Astrocyte of the hippocampus (primary cell): ENCODE measurements around the gene TBCD.
"Not testable (repeated sequence)": the region's sequence is repeated elsewhere in the genome, so short reads cannot be mapped to it uniquely, and the experiment has no call there.

Source experiments
- DNase-seq: peaks from one replicate; pipeline ENCODE4 v3.0.0; 2011; ENCODE audit warnings: low read depth, low spot score

TBCD gene

DNA sequence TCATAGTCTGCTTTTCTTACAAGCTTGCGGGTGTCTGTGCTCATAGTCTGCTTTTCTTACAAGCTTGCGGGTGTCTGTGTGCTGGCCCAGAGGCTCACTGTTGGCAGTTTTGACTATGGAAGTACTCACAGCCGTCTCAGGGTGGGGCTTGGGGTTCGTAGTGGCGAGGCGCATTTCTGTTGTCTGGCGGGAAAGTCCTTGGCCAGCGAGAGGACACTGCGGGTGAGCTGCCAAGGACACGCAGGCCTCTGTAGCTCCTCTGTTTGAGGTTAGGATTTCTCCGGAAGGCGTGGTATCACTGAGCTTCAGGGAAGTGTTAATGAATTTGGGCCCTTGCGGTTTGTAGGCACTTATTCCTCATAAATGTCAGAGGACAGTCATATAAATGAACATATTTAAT lies 13.5 kb downstream of the TBCD start:
- no peak for DNase-seq

GRCh38 chr17:82767041-82767754 lies 15.3 kb downstream of the TBCD start:
- DNase-seq: peak; percentile 60

GRCh38 chr17:82769041-82769440 lies 17.2 kb downstream of the TBCD start:
- DNase-seq: no peak

DNA sequence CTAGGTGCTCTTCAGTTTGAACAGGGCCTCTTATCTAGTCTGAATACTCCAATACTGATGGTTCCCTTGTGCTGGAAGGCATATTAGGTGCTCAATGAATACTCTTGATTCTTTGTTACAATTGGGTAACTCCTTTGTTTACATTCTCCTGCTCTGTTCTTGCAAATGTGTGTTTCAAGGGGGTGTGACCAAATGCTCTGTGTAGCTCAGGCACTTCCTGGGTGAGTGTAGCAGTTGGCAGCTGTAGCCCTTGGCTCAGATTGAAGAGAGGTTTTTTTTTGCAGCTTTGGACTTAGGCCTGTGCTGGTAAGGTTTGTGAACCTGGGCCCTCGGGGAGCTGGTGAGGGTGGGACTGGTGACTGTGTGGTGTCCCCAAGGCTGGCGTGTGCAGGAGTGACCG lies 20.2 kb downstream of the TBCD start:
- no peak for DNase-seq

GRCh38 chr17:82774456-82774855 lies 22.6 kb downstream of the TBCD start:
- DNase-seq: not testable (repeated sequence)

DNA sequence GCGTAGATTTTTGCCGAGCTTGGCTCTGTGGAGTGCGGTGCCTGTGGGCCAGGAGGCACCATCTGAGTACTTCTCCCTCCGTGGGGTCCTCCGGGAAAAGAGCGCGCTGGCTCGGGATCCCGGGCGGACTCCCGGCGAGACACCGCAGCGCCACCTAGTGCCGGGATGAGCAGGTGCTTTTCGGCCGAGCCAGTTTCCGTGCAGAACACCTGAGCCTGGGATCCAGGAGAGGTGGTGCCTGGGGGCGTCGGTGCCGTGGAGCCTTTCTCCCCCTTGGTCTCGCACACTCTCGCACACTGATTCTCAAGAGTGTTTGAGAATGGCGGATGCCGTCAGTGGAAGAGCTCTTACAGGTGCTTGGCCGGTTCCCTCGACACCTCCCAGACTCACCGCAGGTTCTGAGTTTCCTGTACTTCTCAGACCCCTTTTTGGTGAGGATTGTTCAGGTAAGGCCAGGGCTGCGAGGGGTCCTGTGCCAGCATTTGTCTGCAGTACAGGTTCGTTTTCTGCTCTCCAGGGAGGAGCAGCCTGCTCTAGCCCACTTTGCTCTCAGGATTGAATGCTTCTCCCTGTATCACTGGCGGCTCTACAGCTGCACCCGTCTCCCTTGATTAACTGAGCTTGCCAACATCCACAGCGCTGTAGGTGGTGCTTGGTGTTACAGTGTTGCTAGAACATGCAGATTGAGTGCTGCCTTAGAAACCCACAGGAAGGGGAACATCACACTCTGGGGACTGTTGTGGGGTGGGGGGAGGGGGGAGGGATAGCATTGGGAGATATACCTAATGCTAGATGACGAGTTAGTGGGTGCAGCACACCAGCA lies 23.3 kb downstream of the TBCD start:
- peak; percentile 74 for DNase-seq

- no peak for DNase-seq
Observed at GRCh38 chr17:82776454-82776853, 24.6 kb downstream of the TBCD start.

GRCh38 chr17:82777778-82778375 lies 26.0 kb downstream of the TBCD start:
- not testable (repeated sequence) for DNase-seq

DNA sequence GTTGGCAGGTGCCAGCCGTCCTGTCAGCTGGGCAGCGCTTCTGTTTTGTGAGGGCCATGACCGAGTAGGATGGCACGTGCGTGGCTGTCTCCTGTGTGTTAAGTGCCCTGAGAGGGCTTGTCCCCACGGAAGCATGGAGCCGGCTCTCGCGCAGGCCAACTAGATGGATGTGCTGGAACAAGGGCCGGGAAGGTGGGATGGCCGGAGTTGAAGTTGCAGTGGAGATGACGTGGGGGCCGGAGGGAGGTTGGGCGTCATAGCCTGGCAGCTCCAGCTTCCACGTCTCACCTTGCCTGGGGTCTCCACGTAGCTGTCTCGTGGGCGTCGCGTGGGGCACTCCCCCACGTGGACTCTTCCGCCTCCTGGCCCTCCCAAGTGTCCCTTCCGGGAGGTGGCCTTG lies 27.7 kb downstream of the TBCD start:
- DNase-seq: no peak

DNA sequence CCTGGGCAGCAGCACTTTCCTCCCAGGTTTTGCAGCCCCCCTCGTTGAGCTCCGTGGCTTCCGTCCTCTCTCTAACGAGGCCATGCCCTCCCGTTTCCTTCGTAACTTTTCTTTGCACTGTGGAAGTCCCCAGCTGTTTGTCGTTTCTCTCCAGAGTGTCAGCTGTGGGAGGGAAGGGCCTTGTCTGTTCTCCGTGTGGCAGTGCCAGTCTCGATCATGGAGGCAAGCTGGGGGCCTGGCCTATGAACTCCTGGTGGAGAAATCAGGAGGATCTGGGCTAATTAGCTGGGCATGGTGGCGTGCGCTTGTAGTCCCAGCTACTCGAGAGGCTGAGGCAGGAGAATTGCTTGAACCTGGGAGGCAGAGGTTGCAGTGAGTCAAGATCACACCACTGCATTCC lies 28.3 kb downstream of the TBCD start:
- no peak for DNase-seq

- DNase-seq: no peak
Observed at GRCh38 chr17:82780971-82781893, 29.4 kb downstream of the TBCD start.

DNA sequence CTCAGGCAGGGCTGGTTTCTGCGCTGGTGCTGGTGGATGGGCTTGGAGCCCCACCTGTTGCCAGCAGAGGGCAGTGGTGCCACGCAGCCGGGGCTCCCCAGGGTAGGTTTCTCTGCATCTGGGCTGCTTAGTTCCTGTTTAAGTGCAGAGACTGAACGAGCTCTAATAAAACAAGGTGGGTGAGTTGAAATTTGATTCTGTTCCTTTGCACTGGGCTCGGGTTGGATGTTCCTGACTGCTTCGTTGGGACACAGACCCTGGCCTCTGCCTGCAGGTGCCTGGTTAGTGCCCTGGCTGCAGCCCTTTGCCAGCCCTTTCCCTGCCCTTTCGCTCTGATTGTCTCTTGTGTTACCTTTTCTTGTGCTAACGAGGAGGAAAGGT lies 30.0 kb downstream of the TBCD start:
- peak; percentile 92 for DNase-seq

- DNase-seq: no peak
Observed at GRCh38 chr17:82782657-82783207, 30.9 kb downstream of the TBCD start.

GRCh38 chr17:82783498-82783897 lies 31.6 kb downstream of the TBCD start:
- no peak for DNase-seq

GRCh38 chr17:82785581-82785980 lies 33.7 kb downstream of the TBCD start:
- DNase-seq: not testable (repeated sequence)

- no peak for DNase-seq
Observed at GRCh38 chr17:82786427-82786826, 34.6 kb downstream of the TBCD start.

DNA sequence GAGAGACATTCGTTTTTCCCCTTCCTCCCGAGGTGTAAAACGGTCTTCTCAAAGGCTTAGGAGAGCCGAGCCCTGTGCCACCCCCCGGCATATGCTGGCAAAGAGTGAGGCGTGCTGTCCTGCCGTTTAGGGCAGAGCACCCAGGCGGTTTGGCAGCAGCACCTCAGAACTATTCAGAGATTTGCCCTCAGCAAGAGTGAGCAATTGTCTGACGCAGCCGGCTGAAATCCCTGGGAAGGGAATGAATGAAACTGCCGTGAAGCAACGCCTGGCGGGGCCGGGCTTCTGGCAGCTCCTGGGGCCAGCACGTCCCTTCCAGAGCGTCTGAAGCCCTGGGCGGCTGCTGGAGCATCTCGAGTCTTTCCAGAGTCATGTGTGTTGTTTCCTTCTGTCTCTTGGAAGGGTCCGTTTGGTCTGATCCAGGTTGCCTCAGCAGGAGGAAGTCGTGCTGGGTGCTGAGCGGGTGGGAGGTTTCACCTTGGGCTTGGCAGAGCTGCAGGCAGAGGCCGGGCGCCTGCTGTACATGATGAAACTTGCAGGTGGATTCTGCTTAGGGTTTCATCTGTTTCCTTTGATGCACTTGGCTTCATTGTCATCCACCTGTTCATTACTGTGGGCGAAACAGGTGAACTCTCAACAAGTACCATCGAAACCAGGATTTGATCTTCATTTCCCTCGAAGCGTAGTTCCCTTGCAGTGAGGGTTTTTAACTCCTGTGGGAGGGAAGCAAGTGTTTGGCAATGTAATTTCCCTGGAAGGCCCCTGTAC lies 35.4 kb downstream of the TBCD start:
- peak; percentile 91 for DNase-seq

DNA sequence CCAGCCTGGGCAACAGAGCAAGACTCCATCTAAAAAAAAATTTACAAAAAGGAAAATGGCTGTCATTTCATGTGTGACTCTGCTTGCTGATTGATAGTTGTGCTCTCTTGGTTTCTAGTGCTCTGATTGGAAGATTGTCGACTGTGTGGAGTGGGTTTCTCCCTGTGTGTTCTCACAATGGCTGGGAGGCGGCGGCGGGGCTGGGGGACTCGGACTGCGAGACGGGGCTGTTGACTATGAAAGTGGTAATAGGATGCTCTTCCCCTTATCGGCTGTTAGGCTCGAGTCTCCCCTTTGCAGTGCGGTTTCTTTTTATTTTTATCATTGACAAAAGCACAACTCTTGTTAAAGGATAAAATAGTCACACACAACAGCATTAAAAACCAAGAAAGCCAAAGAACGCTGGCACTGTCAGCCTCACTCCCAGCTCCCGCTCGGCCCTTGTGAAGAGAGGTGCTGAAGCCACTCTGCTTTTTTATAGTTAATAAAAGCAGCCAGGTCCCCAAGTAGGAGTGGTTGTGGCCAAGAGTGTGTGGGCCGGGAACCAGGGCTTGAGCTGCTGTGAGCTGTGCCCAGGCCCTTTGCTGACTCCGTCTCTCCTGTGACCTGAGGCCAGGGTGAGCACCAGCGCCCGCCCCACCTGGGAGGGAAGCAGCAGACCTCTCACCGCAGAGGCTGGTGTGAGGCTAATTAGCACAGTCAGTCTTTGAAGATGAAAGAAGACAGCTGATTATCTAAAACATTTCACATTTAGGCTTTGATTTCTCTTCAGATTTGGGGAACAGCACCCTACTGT lies 36.5 kb downstream of the TBCD start:
- DNase-seq: no peak

- no peak for DNase-seq
Observed at GRCh38 chr17:82789051-82789592, 37.3 kb downstream of the TBCD start.
